H1 (cell line): ENCODE measurements around the gene FOXO1. TPM values are rescaled to one million over a fixed set of nuclear protein-coding genes. Genes with fewer than 3 reads are reported as not detected.

ENCODE experiments used
- CTCF ChIA-PET: fragments of 300-600 bp; sonication (Branson Sonifier 250); formaldehyde crosslinking; loops from one replicate; lab custom pipeline; 2021; ENCODE audit not compliant: partially characterized antibody; lab: Charles Lee
- POLR2A ChIA-PET: fragments of 300-600 bp; sonication (Branson Sonifier 250); formaldehyde crosslinking; loops from one replicate; lab custom pipeline; 2021; ENCODE audit warnings: inconsistent platforms; ENCODE audit not compliant: partially characterized antibody; lab: Charles Lee
- DNase-seq, 2 experiments: peaks; one replicate each; pipeline versions ENCODE4 v3.0.0 to v3.0.0-alpha.2; 2010 to 2022; ENCODE audit warnings: low spot score in 2 of 2, low read depth in 1 of 2, mixed read lengths in 1 of 2
- FAIRE-seq: peaks from 2 replicates; lab custom pipeline; 2011; peaks lifted over from hg19 to GRCh38; lab: Jason Lieb, UNC
- H2AFZ ChIP-seq: 2 replicates; pipeline ENCODE4 v1.8.1; 2012; ENCODE audit warnings: low read length, inconsistent platforms
- H2AK5ac ChIP-seq: 2 replicates; pipeline ENCODE4 v1.6.1; 2013; ENCODE audit warnings: low read depth, low read length
- H2BK120ac ChIP-seq: replicated peaks from 2 replicates; pipeline ENCODE3; 2013; ENCODE audit warnings: low read depth, low read length, inconsistent platforms
- H2BK12ac ChIP-seq: 2 replicates; pipeline ENCODE4 v1.6.1; 2013; ENCODE audit warnings: low read depth, low read length
- H2BK15ac ChIP-seq: 2 replicates; pipeline ENCODE4 v1.6.1; 2013; ENCODE audit warnings: low read length
- H2BK20ac ChIP-seq: 2 replicates; pipeline ENCODE4 v1.6.1; 2013; ENCODE audit warnings: low read length
- H2BK5ac ChIP-seq: 2 replicates; pipeline ENCODE4 v1.6.1; 2013; ENCODE audit warnings: low read depth, low read length
- H3K14ac ChIP-seq: 2 replicates; pipeline ENCODE4 v1.6.1; 2013; ENCODE audit warnings: inconsistent platforms; ENCODE audit not compliant: insufficient read length
- H3K18ac ChIP-seq: 2 replicates; pipeline ENCODE4 v1.6.1; 2013; ENCODE audit warnings: low read length; ENCODE audit errors: extremely low read depth
- H3K23ac ChIP-seq: 2 replicates; pipeline ENCODE4 v1.6.1; 2013; ENCODE audit warnings: inconsistent platforms; ENCODE audit not compliant: insufficient read length
- H3K23me2 ChIP-seq: 2 replicates; pipeline ENCODE4 v1.6.1; 2013; ENCODE audit warnings: low read depth, low read length
- H3K27ac ChIP-seq: 2 replicates; pipeline ENCODE4 v1.6.1; 2011; ENCODE audit warnings: low read depth, low read length, inconsistent platforms
- H3K27me3 ChIP-seq, 4 experiments: replicated peaks in 1 of 4; 1 replicate in 1 of 4; 2 replicates in 3 of 4; pipeline versions ENCODE4 v1.6.1 to v1.8.1; 2011 to 2013; ENCODE audit warnings: low read length in 3 of 4, mild to moderate bottlenecking in 3 of 4, inconsistent platforms in 2 of 4, mixed read lengths in 2 of 4, moderate library complexity in 1 of 4; ENCODE audit not compliant: control insufficient read depth in 3 of 4, insufficient read depth in 3 of 4; ENCODE audit errors: extremely low read depth in 1 of 4
- H3K36me3 ChIP-seq, 4 experiments: 2 replicates each; pipeline versions ENCODE4 v1.6.1 to v1.8.1; 2011 to 2013; ENCODE audit warnings: mild to moderate bottlenecking in 4 of 4, low read length in 3 of 4, moderate library complexity in 2 of 4, control low read depth in 1 of 4, inconsistent platforms in 1 of 4; ENCODE audit not compliant: insufficient read depth in 4 of 4, control insufficient read depth in 2 of 4
- H3K4ac ChIP-seq: replicated peaks from 2 replicates; pipeline ENCODE3; 2013; ENCODE audit warnings: low read length, low read depth, mixed read lengths, inconsistent platforms; ENCODE audit not compliant: insufficient read length
- H3K4me1 ChIP-seq, 4 experiments: replicated peaks in 1 of 4; 1 replicate in 1 of 4; 2 replicates in 3 of 4; pipeline versions ENCODE4 v1.6.1 to v1.8.1; 2011 to 2013; ENCODE audit warnings: low read length in 3 of 4, inconsistent platforms in 2 of 4, mixed read lengths in 1 of 4; ENCODE audit not compliant: insufficient read depth in 4 of 4, control insufficient read depth in 3 of 4
- H3K4me2 ChIP-seq, 2 experiments: 2 replicates each; pipeline versions ENCODE4 v1.6.1 to v1.8.1; 2011 to 2013; ENCODE audit warnings: low read depth in 2 of 2, low read length in 2 of 2, control low read depth in 1 of 2, inconsistent platforms in 1 of 2, mild to moderate bottlenecking in 1 of 2; ENCODE audit not compliant: insufficient read depth in 1 of 2
- H3K4me3 ChIP-seq, 4 experiments: fragments of 200-600, 300-600 bp in 1 of 4; sonication (generic), shearing (Covaris generic), sonication (Bioruptor Twin) in 1 of 4; 2 replicates each; pipeline versions ENCODE4 v1.5.1 to v1.8.1; 2011 to 2016; ENCODE audit warnings: low read length in 4 of 4, low read depth in 3 of 4, control low read depth in 2 of 4, inconsistent platforms in 2 of 4, mild to moderate bottlenecking in 2 of 4, mixed read lengths in 1 of 4, moderate library complexity in 1 of 4; ENCODE audit not compliant: insufficient read depth in 2 of 4; ENCODE audit errors: extremely low read depth in 1 of 4
- H3K56ac ChIP-seq: replicated peaks from 2 replicates; pipeline ENCODE3; 2013; ENCODE audit warnings: low read depth, mild to moderate bottlenecking, mixed read lengths, low read length, inconsistent platforms; ENCODE audit not compliant: insufficient read length
- H3K79me1 ChIP-seq: 2 replicates; pipeline ENCODE4 v1.6.1; 2013; ENCODE audit warnings: low read depth, low read length, control low read depth
- H3K79me2 ChIP-seq, 2 experiments: 2 replicates each; pipeline versions ENCODE4 v1.6.1 to v1.8.1; 2012 to 2013; ENCODE audit warnings: low read length in 2 of 2, mild to moderate bottlenecking in 2 of 2, inconsistent platforms in 1 of 2; ENCODE audit not compliant: insufficient read depth in 2 of 2, control insufficient read depth in 1 of 2
- H3K9ac ChIP-seq, 4 experiments: replicated peaks in 1 of 4; 1 replicate in 1 of 4; 2 replicates in 3 of 4; pipeline versions ENCODE4 v1.6.1 to v1.8.1; 2011 to 2013; ENCODE audit warnings: low read depth in 3 of 4, low read length in 3 of 4, control low read depth in 2 of 4, mild to moderate bottlenecking in 2 of 4, moderate library complexity in 2 of 4, inconsistent platforms in 1 of 4; ENCODE audit errors: extremely low read depth in 1 of 4
- H3K9me3 ChIP-seq, 2 experiments: 2 replicates each; pipeline versions ENCODE4 v1.6.1 to v1.8.1; 2012 to 2013; ENCODE audit warnings: mild to moderate bottlenecking in 2 of 2, moderate library complexity in 2 of 2, control low read depth in 1 of 2, inconsistent platforms in 1 of 2, low read depth in 1 of 2, low read length in 1 of 2, mixed read lengths in 1 of 2; ENCODE audit not compliant: insufficient read depth in 2 of 2
- H4K20me1 ChIP-seq, 2 experiments: replicated peaks in 1 of 2; 2 replicates each; pipeline versions ENCODE3 to v1.8.1; 2011 to 2013; ENCODE audit warnings: inconsistent platforms in 2 of 2, low read length in 2 of 2, mild to moderate bottlenecking in 1 of 2; ENCODE audit not compliant: insufficient read depth in 2 of 2, control insufficient read depth in 1 of 2
- H4K5ac ChIP-seq: 2 replicates; pipeline ENCODE4 v1.6.1; 2013; ENCODE audit warnings: low read length, low read depth, mixed read lengths, inconsistent platforms; ENCODE audit not compliant: insufficient read length
- H4K8ac ChIP-seq: 2 replicates; pipeline ENCODE4 v1.8.0; 2013; ENCODE audit warnings: mild to moderate bottlenecking, moderate library complexity, low read length, inconsistent platforms; ENCODE audit not compliant: insufficient read depth; ENCODE audit errors: extremely low read depth
- H4K91ac ChIP-seq: replicated peaks from 2 replicates; pipeline ENCODE3; 2013; ENCODE audit warnings: low read length, mixed read lengths, inconsistent platforms; ENCODE audit not compliant: insufficient read length
- BACH1 ChIP-seq: IDR thresholded peaks from 2 replicates; pipeline ENCODE4 v1.6.1; 2012; ENCODE audit warnings: low read length, improper control_type of control experiment
- JUN ChIP-seq: IDR thresholded peaks from 2 replicates; pipeline ENCODE4 v1.6.1; 2011; ENCODE audit warnings: low read depth, mild to moderate bottlenecking, improper control_type of control experiment, low read length
- JUND ChIP-seq: IDR thresholded peaks from 2 replicates; pipeline ENCODE4 v1.6.1; 2011; ENCODE audit warnings: mild to moderate bottlenecking, improper control_type of control experiment, low read length
- POLR2A ChIP-seq, 2 experiments: IDR thresholded peaks; 1 replicate in 1 of 2; 2 replicates in 1 of 2; pipeline ENCODE4 v1.6.1; 2011; ENCODE audit warnings: low read depth in 2 of 2, low read length in 2 of 2, mild to moderate bottlenecking in 2 of 2; ENCODE audit errors: control extremely low read depth in 1 of 2
- RXRA ChIP-seq: IDR thresholded peaks from 2 replicates; pipeline ENCODE4 v1.6.1; 2011; ENCODE audit warnings: low read depth, mild to moderate bottlenecking, low read length, moderate library complexity; ENCODE audit not compliant: insufficient read depth
- SAP30 ChIP-seq: fragments of 300-600 bp; sonication (generic); IDR thresholded peaks from 2 replicates; pipeline ENCODE4 v1.7.1; 2012; ENCODE audit warnings: low read length, moderate library complexity, mild to moderate bottlenecking, inconsistent platforms; ENCODE audit not compliant: insufficient read depth, insufficient replicate concordance
- WGBS, 2 experiments: shearing (Covaris generic) in 1 of 2; methylation state at CpG; one replicate each; pipeline versions ENCODE4 v1.1.6 to v1.1.7; 2013 to 2015; ENCODE audit warnings: low lambda C conversion rate in 2 of 2, mixed read lengths in 2 of 2, inconsistent platforms in 1 of 2, low coverage in 1 of 2, missing lambda C conversion rate in 1 of 2; ENCODE audit not compliant: insufficient replicate concordance in 2 of 2, insufficient coverage in 1 of 2, insufficient read length in 1 of 2; ENCODE audit errors: extremely low coverage in 1 of 2, missing lambda C conversion rate in 1 of 2; 5-methylcytosine and 5-hydroxymethylcytosine counted together
- polyA plus RNA-seq, 7 experiments: library from polyadenylated mRNA; depleted of rRNA in 3 of 7; stranded (reverse) in 5 of 7; unstranded in 2 of 7; fragments of >200 nt in 5 of 7; fragments of 200-250 nt in 2 of 7; gene quantifications; 1 replicate in 5 of 7; 2 replicates in 1 of 7; 4 replicates in 1 of 7; pipeline versions ENCODE4 v1.2.1 to v1.2.3, GENCODE V29; 2011 to 2013; ENCODE audit warnings: missing spikeins in 2 of 7, mixed read lengths in 2 of 7
- total RNA-seq: library from RNA; stranded (reverse); fragmentation: NEBNext Ultra II Directional; extraction: Animal tissue kit (Norgen Biotek cat#: 25700); gene quantifications from 2 replicates; pipeline ENCODE4 v1.2.1, GENCODE V29; 2021

The FOXO1 gene
- total and polyA plus RNA-seq, 2 of the 8 experiments (the other 6 are each of a cell fraction or from before 2014, with no cell fraction given) = 35.3 to 56.9 TPM

- H3K4me1 ChIP-seq = peaks cover 6 to 17% (median 7%) of the 10 kb centered on the region in 4 experiments; a peak in 6 of 7 replicates
- TF ChIP-seq JUN (no peak), POLR2A (IDR thresholded peaks at IDR 0.05; ENCODE audit: control extremely low read depth in 1 of 2, low read depth in 2 of 2, low read length in 2 of 2) (no peak), RXRA (no peak), SAP30 (no peak), BACH1 (no peak), JUND (no peak)
- TF ChIP-seq, all 59 proteins: peak for 0
Measured at GRCh38 chr13:40559915-40560314, 106.5 kb downstream of the FOXO1 start.

More at GRCh38 chr13:40559915-40560314, 106.5 kb downstream of the FOXO1 start:
- Histone ChIP-seq H3K79me1 (peaks cover 17% of the 10 kb centered on the region; the same call in 1 of the 2 replicates), H2AFZ (no peak overlapping the region), H3K4me2 (no peak overlapping the region), H4K91ac (no peak overlapping the region), H3K79me2 (peaks cover 5 to 100% of the 10 kb centered on the region in 2 experiments), H4K20me1 (peaks cover 21 to 36% of the 10 kb centered on the region in 2 experiments), H3K18ac (no peak overlapping the region), H3K27ac (no peak overlapping the region), H4K5ac (no peak overlapping the region), H3K23ac (no peak overlapping the region), H4K8ac (no peak overlapping the region), H2BK15ac (no peak overlapping the region), H3K27me3 (no peaks in the 10 kb centered on the region), H3K56ac (no peak overlapping the region), H3K36me3 (peaks cover 5 to 29% (median 17%) of the 10 kb centered on the region in 4 experiments; a peak in 7 of 8 replicates), H2AK5ac (no peak overlapping the region), H3K4ac (no peak overlapping the region), H3K14ac (no peak overlapping the region), H3K9ac (no peak overlapping the region), H2BK12ac (no peak overlapping the region), H3K4me3 (no peak overlapping the region), H3K23me2 (no peaks in the 10 kb centered on the region), H2BK120ac (no peak overlapping the region), H2BK20ac (no peak overlapping the region), H2BK5ac (no peak overlapping the region), H3K9me3 (no peaks in the 10 kb centered on the region)
- no peak for FAIRE-seq
- DNase-seq = no peak
- ChIA-PET CTCF (interaction anchor here (1.1 kb wide), 1 partner anchor 43 kb away, joined by 3 read pairs; no protein-coding TSS in a partner anchor), POLR2A (interaction anchor here (1.2 kb wide), 1 partner anchor 9 kb away, joined by 3 read pairs; no protein-coding TSS in a partner anchor)
- WGBS, 2 experiments = 92% methylated on average over 9 of the region's 9 CpGs; no CpG with 5 or more reads in 1 of the 2 experiments
